Chondrocyte (in vitro differentiated cells): ENCODE measurements around the gene NRP2. TPM values are rescaled to one million over a fixed set of nuclear protein-coding genes. Genes with fewer than 3 reads are reported as not detected.

ENCODE experiments used
- DNase-seq: peaks from one replicate; pipeline ENCODE4 v3.0.0; 2021; ENCODE audit warnings: mixed read lengths, low spot score
- H3K27ac Mint-ChIP-seq: one replicate; pipeline ENCODE4 v1.8.0; 2021; ENCODE audit warnings: mild to moderate bottlenecking, moderate library complexity, mixed read lengths; ENCODE audit not compliant: unreplicated experiment
- H3K27me3 Mint-ChIP-seq: 2 replicates; pipeline ENCODE4 v1.8.0; 2021; ENCODE audit warnings: low read depth, mixed read lengths
- H3K36me3 Mint-ChIP-seq: 2 replicates; pipeline ENCODE4 v1.8.0; 2021; ENCODE audit warnings: low read depth, mixed read lengths
- H3K4me1 Mint-ChIP-seq: 2 replicates; pipeline ENCODE4 v1.8.0; 2021; ENCODE audit warnings: low read depth, mild to moderate bottlenecking, mixed read lengths
- H3K4me3 Mint-ChIP-seq: one replicate; pipeline ENCODE4 v1.8.0; 2021; ENCODE audit warnings: mild to moderate bottlenecking, moderate library complexity, mixed read lengths; ENCODE audit not compliant: unreplicated experiment
- H3K9me3 Mint-ChIP-seq: 2 replicates; pipeline ENCODE4 v1.8.0; 2021; ENCODE audit warnings: low read depth, mixed read lengths
- CTCF ChIP-seq: fragments of 200-600 bp; sonication (generic); IDR thresholded peaks from 2 replicates; pipeline ENCODE4 v1.5.0; 2021; ENCODE audit warnings: antibody characterized with exemption, mild to moderate bottlenecking, moderate library complexity
- total RNA-seq: library from RNA; stranded (reverse); gene quantifications from 3 replicates; pipeline ENCODE4 v1.2.1, GENCODE V29; 2021

The NRP2 gene
- total RNA-seq, 1 donor from 2014 or later, result 34.5 TPM

DNA sequence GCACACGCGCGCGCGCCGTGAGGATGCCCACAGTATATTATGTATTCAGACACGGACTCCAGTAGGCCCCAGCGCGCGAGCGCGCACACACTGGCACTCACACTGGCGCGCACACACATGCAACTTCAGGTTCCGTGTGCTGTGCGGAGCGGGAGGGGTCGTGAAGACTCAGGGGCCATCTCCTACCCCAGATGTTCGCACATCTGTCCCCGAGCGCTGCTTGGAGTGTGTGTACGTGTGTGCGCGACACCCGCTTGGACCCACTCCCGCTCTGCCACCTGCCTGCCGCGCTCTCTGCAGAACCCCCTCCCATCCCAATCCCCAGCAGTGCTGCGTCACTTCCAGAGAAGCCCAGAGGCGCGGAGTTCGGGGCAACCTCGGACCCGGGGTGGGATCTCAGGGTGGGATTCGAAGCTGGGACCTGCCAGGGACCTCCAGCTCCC is 2.6 kb downstream of the NRP2 start:
- H3K9me3 Mint-ChIP-seq, result no peaks in the 10 kb centered on the region
- H3K4me1 Mint-ChIP-seq, result peaks cover 70% of the 10 kb centered on the region
- no peaks in the 10 kb centered on the region for H3K36me3 Mint-ChIP-seq
- peak overlapping the region; percentile 86 for H3K4me3 Mint-ChIP-seq
- DNase-seq, result no peak
- H3K27ac Mint-ChIP-seq, result peak overlapping the region; percentile 68
- H3K27me3 Mint-ChIP-seq, result no peaks in the 10 kb centered on the region
- no peak for TF ChIP-seq CTCF

GRCh38 chr2:205685314-205686055 is 3.2 kb downstream of the NRP2 start:
- no peak for DNase-seq
- Mint-ChIP-seq H3K4me3 (peak overlapping the region; percentile 86), H3K36me3 (no peaks in the 10 kb centered on the region), H3K27me3 (no peaks in the 10 kb centered on the region), H3K4me1 (peaks cover 64% of the 10 kb centered on the region), H3K9me3 (no peaks in the 10 kb centered on the region), H3K27ac (peak overlapping the region; percentile 68)
- TF ChIP-seq CTCF, result peak; percentile 39

GRCh38 chr2:205686056-205686782 is 3.9 kb downstream of the NRP2 start:
- DNase-seq, result no peak
- peaks cover 63% of the 10 kb centered on the region for H3K4me1 Mint-ChIP-seq

GRCh38 chr2:205686783-205687640 is 4.7 kb downstream of the NRP2 start:
- DNase-seq, result no peak
- peaks cover 2% of the 10 kb centered on the region for H3K36me3 Mint-ChIP-seq
- peak; percentile 56 for TF ChIP-seq CTCF
- H3K27me3 Mint-ChIP-seq, result no peaks in the 10 kb centered on the region
- H3K27ac Mint-ChIP-seq, result peak overlapping the region; percentile 57
- H3K9me3 Mint-ChIP-seq, result no peaks in the 10 kb centered on the region
- H3K4me1 Mint-ChIP-seq, result peaks cover 59% of the 10 kb centered on the region
- peak overlapping the region; percentile 86 for H3K4me3 Mint-ChIP-seq

More at GRCh38 chr2:205686056-205686782, 3.9 kb downstream of the NRP2 start:
- Mint-ChIP-seq H3K4me3 (peak overlapping the region; percentile 86), H3K27ac (peak overlapping the region; percentile 73), H3K36me3 (peaks cover 2% of the 10 kb centered on the region), H3K9me3 (no peaks in the 10 kb centered on the region), H3K27me3 (no peaks in the 10 kb centered on the region)
- no peak for TF ChIP-seq CTCF

DNA sequence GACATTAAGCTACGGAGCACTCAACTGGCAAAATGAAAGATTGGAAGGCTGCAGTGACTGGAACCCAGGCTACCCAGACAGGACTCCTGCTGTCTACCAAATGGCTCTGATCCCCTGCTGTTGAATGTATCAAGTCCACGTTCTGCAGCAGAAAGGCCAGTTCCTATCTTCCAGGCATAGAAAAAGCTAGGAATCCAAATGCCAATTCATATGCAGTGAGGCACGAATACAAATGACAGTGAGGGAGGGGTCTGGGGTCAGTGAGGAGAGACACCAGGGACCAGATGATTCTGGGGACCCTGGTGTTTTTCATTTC is 5.3 kb downstream of the NRP2 start:
- no peak for DNase-seq
- no peak overlapping the region for H3K27ac Mint-ChIP-seq
- H3K36me3 Mint-ChIP-seq, result peaks cover 2% of the 10 kb centered on the region
- no peaks in the 10 kb centered on the region for H3K9me3 Mint-ChIP-seq
- TF ChIP-seq CTCF, result no peak
- no peaks in the 10 kb centered on the region for H3K27me3 Mint-ChIP-seq
- peaks cover 64% of the 10 kb centered on the region for H3K4me1 Mint-ChIP-seq
- no peak overlapping the region for H3K4me3 Mint-ChIP-seq
